PC-3 (cell line): ENCODE results near the gene PLIN3.

ENCODE experiments used
- EZH2 ChIP-seq: fragments of 300-600 bp; sonication (generic); IDR thresholded peaks from one replicate; pipeline ENCODE4 v1.6.1; 2017; ENCODE audit warnings: antibody characterized with exemption, mild to moderate bottlenecking, low read length; ENCODE audit not compliant: unreplicated experiment
- TF ChIP-seq, protein P1 (sequence below): fragments of 300-600 bp; sonication (generic); conservative IDR thresholded peaks from 2 replicates; pipeline ENCODE4 v1.5.1; 2017; ENCODE audit warnings: antibody characterized with exemption, low read depth, mild to moderate bottlenecking, low read length

DNA sequence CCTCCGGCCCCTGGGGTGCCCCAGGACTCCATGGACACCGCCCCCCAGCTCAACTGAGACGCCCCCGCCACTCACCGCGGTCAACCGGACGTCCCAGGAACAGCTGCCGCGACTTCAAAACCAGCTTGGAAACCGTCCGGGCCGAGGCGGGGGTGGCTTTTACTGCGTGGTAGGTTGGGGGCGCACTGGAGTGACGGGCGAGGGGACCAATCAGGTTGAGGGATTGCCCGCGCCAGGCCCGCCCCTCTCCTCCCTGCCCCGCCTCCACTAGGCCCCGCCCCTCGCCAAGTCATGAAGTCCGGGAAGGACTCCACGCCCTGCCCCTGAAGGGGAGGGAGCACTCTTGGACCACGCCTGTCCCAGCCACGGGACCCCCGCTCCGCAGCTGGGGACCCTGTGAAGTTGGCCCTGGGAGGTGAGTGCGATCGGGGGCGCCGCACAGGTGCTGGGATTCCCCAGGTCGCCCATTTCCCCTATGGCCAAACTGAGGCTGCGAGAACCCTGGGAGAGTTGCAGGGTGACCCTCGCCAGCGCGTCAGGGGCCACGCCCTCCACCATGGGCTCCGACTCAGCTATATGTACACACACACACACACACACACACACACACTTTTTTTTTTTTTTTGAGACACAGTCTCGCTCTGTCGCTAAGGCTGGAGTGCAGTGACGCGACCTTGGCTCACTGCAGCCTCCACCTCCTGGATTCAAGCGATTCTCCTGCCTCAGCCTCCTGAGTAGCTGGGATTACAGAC lies at the start of gene PLIN3:
- no peak for TF ChIP-seq EZH2
- TF ChIP-seq, protein P1, sequence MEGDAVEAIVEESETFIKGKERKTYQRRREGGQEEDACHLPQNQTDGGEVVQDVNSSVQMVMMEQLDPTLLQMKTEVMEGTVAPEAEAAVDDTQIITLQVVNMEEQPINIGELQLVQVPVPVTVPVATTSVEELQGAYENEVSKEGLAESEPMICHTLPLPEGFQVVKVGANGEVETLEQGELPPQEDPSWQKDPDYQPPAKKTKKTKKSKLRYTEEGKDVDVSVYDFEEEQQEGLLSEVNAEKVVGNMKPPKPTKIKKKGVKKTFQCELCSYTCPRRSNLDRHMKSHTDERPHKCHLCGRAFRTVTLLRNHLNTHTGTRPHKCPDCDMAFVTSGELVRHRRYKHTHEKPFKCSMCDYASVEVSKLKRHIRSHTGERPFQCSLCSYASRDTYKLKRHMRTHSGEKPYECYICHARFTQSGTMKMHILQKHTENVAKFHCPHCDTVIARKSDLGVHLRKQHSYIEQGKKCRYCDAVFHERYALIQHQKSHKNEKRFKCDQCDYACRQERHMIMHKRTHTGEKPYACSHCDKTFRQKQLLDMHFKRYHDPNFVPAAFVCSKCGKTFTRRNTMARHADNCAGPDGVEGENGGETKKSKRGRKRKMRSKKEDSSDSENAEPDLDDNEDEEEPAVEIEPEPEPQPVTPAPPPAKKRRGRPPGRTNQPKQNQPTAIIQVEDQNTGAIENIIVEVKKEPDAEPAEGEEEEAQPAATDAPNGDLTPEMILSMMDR = no peak
